HG03378 (cell line): ENCODE data around the gene AGPAT4.

Experiments used
- ATAC-seq: cut with Tn5 transposase; IDR thresholded peaks from one replicate; pipeline ENCODE4 v1.9.1; 2021; ENCODE audit warnings: mild to moderate bottlenecking, moderate library complexity; ENCODE audit not compliant: unreplicated experiment

The AGPAT4 gene

GRCh38 chr6:161169696-161170095 is 104.2 kb downstream of the AGPAT4 start:
- no peak for ATAC-seq

GRCh38 chr6:161169035-161169434 is 104.8 kb downstream of the AGPAT4 start:
- ATAC-seq = no peak

GRCh38 chr6:161168281-161168891 is 105.5 kb downstream of the AGPAT4 start:
- no peak for ATAC-seq

GRCh38 chr6:161166677-161167076 is 107.2 kb downstream of the AGPAT4 start:
- ATAC-seq = no peak

- ATAC-seq = no peak
These were observed 107.7 kb downstream of the AGPAT4 start for GRCh38 chr6:161166176-161166575.

GRCh38 chr6:161164182-161164625 is 109.7 kb downstream of the AGPAT4 start:
- no peak for ATAC-seq

- ATAC-seq = no peak
These were observed 110.2 kb downstream of the AGPAT4 start for GRCh38 chr6:161163466-161164181.

GRCh38 chr6:161162722-161163121 is 111.1 kb downstream of the AGPAT4 start:
- no peak for ATAC-seq

- no peak for ATAC-seq
These were observed 111.8 kb downstream of the AGPAT4 start for GRCh38 chr6:161161889-161162624.

- no peak for ATAC-seq
These were observed 112.7 kb downstream of the AGPAT4 start for GRCh38 chr6:161161121-161161520.

GRCh38 chr6:161154796-161155335 is 119.0 kb downstream of the AGPAT4 start:
- no peak for ATAC-seq

- no peak for ATAC-seq
These were observed 120.1 kb downstream of the AGPAT4 start for GRCh38 chr6:161153725-161154124.

GRCh38 chr6:161152907-161153662 is 120.8 kb downstream of the AGPAT4 start:
- ATAC-seq = no peak

- ATAC-seq = no peak
These were observed 121.4 kb downstream of the AGPAT4 start for GRCh38 chr6:161152527-161152862.

GRCh38 chr6:161151660-161152526 is 122.0 kb downstream of the AGPAT4 start:
- ATAC-seq = no peak

- ATAC-seq = no peak
These were observed 122.7 kb downstream of the AGPAT4 start for GRCh38 chr6:161151059-161151645.

GRCh38 chr6:161150566-161150965 is 123.3 kb downstream of the AGPAT4 start:
- no peak for ATAC-seq

- no peak for ATAC-seq
These were observed 123.7 kb downstream of the AGPAT4 start for GRCh38 chr6:161150136-161150535.

- no peak for ATAC-seq
These were observed 130.0 kb downstream of the AGPAT4 start for GRCh38 chr6:161143663-161144430.
